ENCODE measurements around the gene APBB2. TPM values are rescaled to one million over a fixed set of nuclear protein-coding genes. Genes with fewer than 3 reads are reported as not detected.

Gene APBB2
- total and polyA plus RNA-seq, 2 experiments from 2014 or later, result 35.8 to 74.8 TPM

- DNase-seq (ENCODE audit: low spot score) (no peak), ATAC-seq (no peak)
- H3K9me2 ChIP-seq (ENCODE audit: insufficient read depth), result no peaks in the 10 kb centered on the region; the same call in 1 of the 2 replicates
- H3K4me1 ChIP-seq (ENCODE audit: insufficient read depth), result no peaks in the 10 kb centered on the region
- no peak overlapping the region for H3K27ac ChIP-seq (ENCODE audit: low read depth)
- no peaks in the 10 kb centered on the region for H3K27me3 ChIP-seq (ENCODE audit: insufficient read depth)
- TF ChIP-seq ZNF114 (CRISPR knock-in tag; IDR thresholded peaks at IDR 0.05), result no peak
- no peak for TF ChIP-seq POLR2AphosphoS5 (IDR thresholded peaks at IDR 0.05; ENCODE audit: low read depth)
- TF ChIP-seq NANOG (IDR thresholded peaks at IDR 0.05; ENCODE audit: borderline replicate concordance), result no peak
- TF ChIP-seq JUNB (IDR thresholded peaks at IDR 0.05; ENCODE audit: unreplicated experiment), result no peak
- no peak for TF ChIP-seq STAT1 (IDR thresholded peaks at IDR 0.05; ENCODE audit: unreplicated experiment)
- TF ChIP-seq EZH2 (IDR thresholded peaks at IDR 0.05; ENCODE audit: low read depth, unreplicated experiment), result no peak
- no peak for TF ChIP-seq ZNF462 (CRISPR knock-in tag; IDR thresholded peaks at IDR 0.05)
- no peak for TF ChIP-seq REST (IDR thresholded peaks at IDR 0.05; ENCODE audit: unreplicated experiment)
- no peak for TF ChIP-seq CTCF (conservative IDR thresholded peaks at IDR 0.05; ENCODE audit: low read depth in 2 of 2)
- TF ChIP-seq CREB1 (CRISPR knock-in tag; IDR thresholded peaks at IDR 0.05; ENCODE audit: low read depth), result no peak
- TF ChIP-seq EZH2phosphoT487 (IDR thresholded peaks at IDR 0.05; ENCODE audit: unreplicated experiment), result no peak
- no peak for TF ChIP-seq ETS1 (IDR thresholded peaks at IDR 0.05)
- TF ChIP-seq ZNF331 (CRISPR knock-in tag; IDR thresholded peaks at IDR 0.05; ENCODE audit: low read depth), result no peak
- no peak overlapping the region for H3K4me2 ChIP-seq
- H3K79me2 ChIP-seq (replicated peaks; ENCODE audit: insufficient read depth), result peaks cover 10% of the 10 kb centered on the region
- H3K9me3 Mint-ChIP-seq, result peaks cover 19% of the 10 kb centered on the region
- H2AFZ ChIP-seq, result no peak overlapping the region
- H4K20me1 ChIP-seq (replicated peaks; ENCODE audit: insufficient read depth), result 0 out of 2 replicates have a peak, but pooled peaks cover 4% of the 10 kb centered on the region
- H3K27ac Mint-ChIP-seq, result no peak overlapping the region
- H3K36me3 ChIP-seq (ENCODE audit: insufficient read depth), result peaks cover 6% of the 10 kb centered on the region; the same call in 1 of the 2 replicates
- peaks cover 20% of the 10 kb centered on the region for H3K36me3 Mint-ChIP-seq (ENCODE audit: low read depth)
- H3K4me3 Mint-ChIP-seq, result no peak overlapping the region
- peaks cover 5% of the 10 kb centered on the region; the same call in 1 of the 3 replicates for H3K4me1 Mint-ChIP-seq
- H3F3A ChIP-seq (replicated peaks; ENCODE audit: low read depth), result no peaks in the 10 kb centered on the region
- no peak overlapping the region for H3K4me3 ChIP-seq
- peaks cover 10% of the 10 kb centered on the region for H3K27me3 Mint-ChIP-seq (ENCODE audit: insufficient read depth, low read depth, poor library complexity)
These were observed 155.9 kb downstream of the APBB2 start for GRCh38 chr4:41058426-41058825.
